ENCODE data around the gene PTMS. TPM values are rescaled to one million over a fixed set of nuclear protein-coding genes. Genes with fewer than 3 reads are reported as not detected.

Gene PTMS
- total and polyA plus RNA-seq, 2 of the 13 experiments (the other 11 are each of a cell fraction or from before 2014, with no cell fraction given) = 40.5 to 82.4 TPM

DNA sequence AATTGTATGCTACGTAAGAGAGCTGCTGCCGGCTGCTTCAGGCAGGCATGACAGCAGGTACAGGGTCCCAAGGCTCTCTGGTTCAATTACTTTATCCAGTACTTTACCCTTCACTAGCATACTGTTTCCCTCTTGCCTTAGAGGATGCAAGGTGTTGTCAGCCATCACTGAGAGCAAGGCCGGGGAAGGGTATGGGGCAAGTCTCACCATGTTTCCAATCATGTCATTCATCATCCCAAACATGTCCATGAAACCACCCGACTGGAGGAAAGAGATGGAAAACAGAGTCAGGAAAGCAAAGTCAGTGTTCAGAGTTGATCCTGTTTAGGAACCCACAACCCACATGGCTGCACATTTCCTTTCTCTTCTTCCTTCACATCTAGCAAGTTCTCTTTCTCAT, 15.7 kb upstream of the PTMS start:
- H2AFZ ChIP-seq (ENCODE audit: low read length) = no peak overlapping the region
- intact Hi-C loops (cut with micrococcal nuclease; ENCODE audit: unreplicated experiment) (no loop called here), in situ Hi-C loops (cut with HindIII; ENCODE audit: extremely low pct_ligation_motif_present, low pct_unique_long_range_greater_than_20kb) (loop anchor here (5.0 kb wide), 1 partner anchor 77 kb away; the partner anchor contains the start of gene P3H3)
- peaks cover 34 to 52% of the 10 kb centered on the region in 2 experiments for H3K36me3 ChIP-seq (replicated peaks in 1 of 2; ENCODE audit: control insufficient read depth in 1 of 2, insufficient read depth in 2 of 2, low read length in 2 of 2)
- no peak overlapping the region for H3K4me2 ChIP-seq (ENCODE audit: low read depth, low read length)
- ChIA-PET CTCF (ENCODE audit: low intra/inter-chr PET ratio, low total read pairs) (interaction anchor here (1.2 kb wide), 1 partner anchor 75 kb away, joined by 3 read pairs; no protein-coding TSS in a partner anchor), POLR2A (no interaction called here)
- peaks cover 28% of the 10 kb centered on the region for H3K4me1 ChIP-seq (ENCODE audit: insufficient read depth, low read length)
- peaks cover 21% of the 10 kb centered on the region for H3K79me2 ChIP-seq (ENCODE audit: insufficient read depth, low read length)
- DNase-seq (ENCODE audit: low spot score) = no peak
- H3K9me3 ChIP-seq (ENCODE audit: low read length) = no peaks in the 10 kb centered on the region
- 93% methylated on average over 4 of the region's 4 CpGs for WGBS (ENCODE audit: low lambda C conversion rate)
- H3K4me3 ChIP-seq (replicated peaks in 1 of 3; ENCODE audit: insufficient read depth in 1 of 3, low read depth in 2 of 3, low read length in 3 of 3) = no peak overlapping the region
- no TSS peak for BruUV-seq (replicated peaks)
- H3K9ac ChIP-seq (ENCODE audit: insufficient read depth, low read depth, low read length) = no peak overlapping the region
- H3K27ac ChIP-seq (ENCODE audit: extremely low read length, insufficient read depth, low read length) = no peak overlapping the region
- ATAC-seq = no peak
- no peaks in the 10 kb centered on the region for H3K27me3 ChIP-seq (ENCODE audit: control insufficient read depth in 1 of 2, insufficient read depth in 2 of 2, low read length in 2 of 2)
- H4K20me1 ChIP-seq (ENCODE audit: insufficient read depth, low read length) = 0 out of 2 replicates have a peak, but pooled peaks cover 6% of the 10 kb centered on the region
- no peak for TF ChIP-seq ZSCAN21 (CRISPR knock-in tag; IDR thresholded peaks at IDR 0.05; ENCODE audit: borderline replicate concordance)
- no peak for TF ChIP-seq PAWR (CRISPR knock-in tag; IDR thresholded peaks at IDR 0.05; ENCODE audit: borderline replicate concordance)
- TF ChIP-seq ZNF639 (CRISPR knock-in tag; conservative IDR thresholded peaks at IDR 0.05) = no peak
- no peak for TF ChIP-seq ZNF577 (CRISPR knock-in tag; IDR thresholded peaks at IDR 0.05; ENCODE audit: borderline replicate concordance, low read depth)
- TF ChIP-seq, protein P1, sequence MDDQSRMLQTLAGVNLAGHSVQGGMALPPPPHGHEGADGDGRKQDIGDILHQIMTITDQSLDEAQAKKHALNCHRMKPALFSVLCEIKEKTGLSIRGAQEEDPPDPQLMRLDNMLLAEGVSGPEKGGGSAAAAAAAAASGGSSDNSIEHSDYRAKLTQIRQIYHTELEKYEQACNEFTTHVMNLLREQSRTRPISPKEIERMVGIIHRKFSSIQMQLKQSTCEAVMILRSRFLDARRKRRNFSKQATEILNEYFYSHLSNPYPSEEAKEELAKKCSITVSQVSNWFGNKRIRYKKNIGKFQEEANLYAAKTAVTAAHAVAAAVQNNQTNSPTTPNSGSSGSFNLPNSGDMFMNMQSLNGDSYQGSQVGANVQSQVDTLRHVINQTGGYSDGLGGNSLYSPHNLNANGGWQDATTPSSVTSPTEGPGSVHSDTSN (CRISPR knock-in tag; IDR thresholded peaks at IDR 0.05; ENCODE audit: borderline replicate concordance) = no peak
- TF ChIP-seq, protein P2, sequence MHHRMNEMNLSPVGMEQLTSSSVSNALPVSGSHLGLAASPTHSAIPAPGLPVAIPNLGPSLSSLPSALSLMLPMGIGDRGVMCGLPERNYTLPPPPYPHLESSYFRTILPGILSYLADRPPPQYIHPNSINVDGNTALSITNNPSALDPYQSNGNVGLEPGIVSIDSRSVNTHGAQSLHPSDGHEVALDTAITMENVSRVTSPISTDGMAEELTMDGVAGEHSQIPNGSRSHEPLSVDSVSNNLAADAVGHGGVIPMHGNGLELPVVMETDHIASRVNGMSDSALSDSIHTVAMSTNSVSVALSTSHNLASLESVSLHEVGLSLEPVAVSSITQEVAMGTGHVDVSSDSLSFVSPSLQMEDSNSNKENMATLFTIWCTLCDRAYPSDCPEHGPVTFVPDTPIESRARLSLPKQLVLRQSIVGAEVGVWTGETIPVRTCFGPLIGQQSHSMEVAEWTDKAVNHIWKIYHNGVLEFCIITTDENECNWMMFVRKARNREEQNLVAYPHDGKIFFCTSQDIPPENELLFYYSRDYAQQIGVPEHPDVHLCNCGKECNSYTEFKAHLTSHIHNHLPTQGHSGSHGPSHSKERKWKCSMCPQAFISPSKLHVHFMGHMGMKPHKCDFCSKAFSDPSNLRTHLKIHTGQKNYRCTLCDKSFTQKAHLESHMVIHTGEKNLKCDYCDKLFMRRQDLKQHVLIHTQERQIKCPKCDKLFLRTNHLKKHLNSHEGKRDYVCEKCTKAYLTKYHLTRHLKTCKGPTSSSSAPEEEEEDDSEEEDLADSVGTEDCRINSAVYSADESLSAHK (CRISPR knock-in tag; IDR thresholded peaks at IDR 0.05; ENCODE audit: borderline replicate concordance) = no peak
- TF ChIP-seq MIXL1 (CRISPR knock-in tag; IDR thresholded peaks at IDR 0.05) = no peak
- TF ChIP-seq MAFG (CRISPR knock-in tag; IDR thresholded peaks at IDR 0.05) = no peak
- no peak for TF ChIP-seq ZNF317 (CRISPR knock-in tag; IDR thresholded peaks at IDR 0.05)
- no peak for TF ChIP-seq RBM39 (IDR thresholded peaks at IDR 0.05; ENCODE audit: low read depth, low read length, poor library complexity, severe bottlenecking)
- FAIRE-seq = no peak

All from HepG2 (cell line).